HL-60 (cell line): Measurements from ENCODE around the gene ITGA8.

Experiments used
- GABPA ChIP-seq: IDR thresholded peaks from 2 replicates; pipeline ENCODE4 v1.6.1; 2012; ENCODE audit warnings: low read depth
- POLR2AphosphoS5 ChIP-seq: IDR thresholded peaks from 2 replicates; pipeline ENCODE4 v1.6.1; 2012; ENCODE audit warnings: low read depth
- SPI1 ChIP-seq: IDR thresholded peaks from 2 replicates; pipeline ENCODE4 v1.6.1; 2012; ENCODE audit warnings: low read depth, mild to moderate bottlenecking, borderline replicate concordance
- TF ChIP-seq, protein P1 (sequence below): IDR thresholded peaks from 2 replicates; pipeline ENCODE4 v1.6.1; 2012; ENCODE audit warnings: low read depth; ENCODE audit not compliant: insufficient replicate concordance
- TF ChIP-seq, protein P2 (sequence below): IDR thresholded peaks from one replicate; pipeline ENCODE4 v1.5.1; 2011; ENCODE audit warnings: low read length, control low read depth, inconsistent platforms; ENCODE audit not compliant: insufficient read depth

DNA sequence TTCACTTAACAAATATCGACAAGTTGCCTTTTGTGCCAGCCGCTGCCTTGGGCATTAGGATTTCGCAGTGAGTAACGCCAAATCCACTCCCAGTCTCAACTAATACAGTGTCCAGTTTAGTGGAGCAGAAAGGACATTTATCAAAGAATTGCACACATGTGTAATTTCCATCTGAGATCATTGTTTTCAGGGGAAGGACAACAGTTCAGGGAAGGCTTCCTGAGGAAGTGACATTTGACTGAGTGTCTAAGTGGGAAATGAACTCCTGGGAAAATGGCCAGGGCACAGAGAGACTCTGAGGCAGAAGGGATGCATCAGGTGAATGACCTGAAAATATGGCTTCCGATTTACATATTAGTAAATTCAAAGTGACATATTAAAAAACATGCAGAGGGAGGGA lies 89.4 kb downstream of the ITGA8 start:
- TF ChIP-seq, protein P1, sequence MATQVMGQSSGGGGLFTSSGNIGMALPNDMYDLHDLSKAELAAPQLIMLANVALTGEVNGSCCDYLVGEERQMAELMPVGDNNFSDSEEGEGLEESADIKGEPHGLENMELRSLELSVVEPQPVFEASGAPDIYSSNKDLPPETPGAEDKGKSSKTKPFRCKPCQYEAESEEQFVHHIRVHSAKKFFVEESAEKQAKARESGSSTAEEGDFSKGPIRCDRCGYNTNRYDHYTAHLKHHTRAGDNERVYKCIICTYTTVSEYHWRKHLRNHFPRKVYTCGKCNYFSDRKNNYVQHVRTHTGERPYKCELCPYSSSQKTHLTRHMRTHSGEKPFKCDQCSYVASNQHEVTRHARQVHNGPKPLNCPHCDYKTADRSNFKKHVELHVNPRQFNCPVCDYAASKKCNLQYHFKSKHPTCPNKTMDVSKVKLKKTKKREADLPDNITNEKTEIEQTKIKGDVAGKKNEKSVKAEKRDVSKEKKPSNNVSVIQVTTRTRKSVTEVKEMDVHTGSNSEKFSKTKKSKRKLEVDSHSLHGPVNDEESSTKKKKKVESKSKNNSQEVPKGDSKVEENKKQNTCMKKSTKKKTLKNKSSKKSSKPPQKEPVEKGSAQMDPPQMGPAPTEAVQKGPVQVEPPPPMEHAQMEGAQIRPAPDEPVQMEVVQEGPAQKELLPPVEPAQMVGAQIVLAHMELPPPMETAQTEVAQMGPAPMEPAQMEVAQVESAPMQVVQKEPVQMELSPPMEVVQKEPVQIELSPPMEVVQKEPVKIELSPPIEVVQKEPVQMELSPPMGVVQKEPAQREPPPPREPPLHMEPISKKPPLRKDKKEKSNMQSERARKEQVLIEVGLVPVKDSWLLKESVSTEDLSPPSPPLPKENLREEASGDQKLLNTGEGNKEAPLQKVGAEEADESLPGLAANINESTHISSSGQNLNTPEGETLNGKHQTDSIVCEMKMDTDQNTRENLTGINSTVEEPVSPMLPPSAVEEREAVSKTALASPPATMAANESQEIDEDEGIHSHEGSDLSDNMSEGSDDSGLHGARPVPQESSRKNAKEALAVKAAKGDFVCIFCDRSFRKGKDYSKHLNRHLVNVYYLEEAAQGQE: no peak
- TF ChIP-seq, protein P2, sequence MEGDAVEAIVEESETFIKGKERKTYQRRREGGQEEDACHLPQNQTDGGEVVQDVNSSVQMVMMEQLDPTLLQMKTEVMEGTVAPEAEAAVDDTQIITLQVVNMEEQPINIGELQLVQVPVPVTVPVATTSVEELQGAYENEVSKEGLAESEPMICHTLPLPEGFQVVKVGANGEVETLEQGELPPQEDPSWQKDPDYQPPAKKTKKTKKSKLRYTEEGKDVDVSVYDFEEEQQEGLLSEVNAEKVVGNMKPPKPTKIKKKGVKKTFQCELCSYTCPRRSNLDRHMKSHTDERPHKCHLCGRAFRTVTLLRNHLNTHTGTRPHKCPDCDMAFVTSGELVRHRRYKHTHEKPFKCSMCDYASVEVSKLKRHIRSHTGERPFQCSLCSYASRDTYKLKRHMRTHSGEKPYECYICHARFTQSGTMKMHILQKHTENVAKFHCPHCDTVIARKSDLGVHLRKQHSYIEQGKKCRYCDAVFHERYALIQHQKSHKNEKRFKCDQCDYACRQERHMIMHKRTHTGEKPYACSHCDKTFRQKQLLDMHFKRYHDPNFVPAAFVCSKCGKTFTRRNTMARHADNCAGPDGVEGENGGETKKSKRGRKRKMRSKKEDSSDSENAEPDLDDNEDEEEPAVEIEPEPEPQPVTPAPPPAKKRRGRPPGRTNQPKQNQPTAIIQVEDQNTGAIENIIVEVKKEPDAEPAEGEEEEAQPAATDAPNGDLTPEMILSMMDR: no peak
- TF ChIP-seq SPI1: no peak
- TF ChIP-seq POLR2AphosphoS5: no peak
- TF ChIP-seq GABPA: no peak
